B cell (primary cell): ENCODE results near the gene EFCAB10. TPM values are rescaled to one million over a fixed set of nuclear protein-coding genes. Genes with fewer than 3 reads are reported as not detected.

Experiments
- ATAC-seq: fragments of 200-7000 bp; cut with Tn5 transposase; one replicate; pipeline ENCODE4 v1.10.0; 2021; ENCODE audit warnings: low read depth, mild to moderate bottlenecking, moderate number of reproducible peaks, moderate library complexity
- CTCF ChIA-PET: fragments of 350-600 bp; sonication (Branson Sonifier 250); formaldehyde crosslinking; loops from one replicate; lab custom pipeline; 2021; ENCODE audit warnings: antibody characterized with exemption, inconsistent platforms; lab: Charles Lee
- POLR2A ChIA-PET: fragments of 350-600 bp; sonication (Branson Sonifier 250); formaldehyde crosslinking; loops from one replicate; lab custom pipeline; 2021; ENCODE audit warnings: antibody characterized with exemption; lab: Charles Lee
- DNase-seq: peaks from one replicate; pipeline ENCODE4 v3.0.0; 2013
- H2AFZ ChIP-seq: 2 replicates; pipeline ENCODE4 v1.6.1; 2012; ENCODE audit warnings: mild to moderate bottlenecking, low read depth, low read length; ENCODE audit not compliant: insufficient read depth, poor library complexity, severe bottlenecking
- H3K27ac ChIP-seq, 2 donors: 1 replicate in 1 of 2; 2 replicates in 1 of 2; pipeline ENCODE4 v1.5.1; 2012 to 2013; ENCODE audit warnings: low read length in 2 of 2, mild to moderate bottlenecking in 2 of 2, moderate library complexity in 1 of 2
- H3K27me3 ChIP-seq, 4 experiments: fragments of 200-600 bp in 1 of 4; sonication (generic) in 1 of 4; replicated peaks in 1 of 4; 1 replicate in 2 of 4; 2 replicates in 2 of 4; pipeline versions ENCODE4 v1.6.1 to v1.7.0; 2013 to 2016; ENCODE audit warnings: low read length in 3 of 4, mild to moderate bottlenecking in 2 of 4, mixed read lengths in 1 of 4, moderate library complexity in 1 of 4; ENCODE audit not compliant: insufficient read depth in 4 of 4, control insufficient read depth in 3 of 4; ENCODE audit errors: control extremely low read depth in 1 of 4
- H3K36me3 ChIP-seq, 2 experiments: replicated peaks in 1 of 2; 1 replicate in 1 of 2; 2 replicates in 1 of 2; pipeline versions ENCODE4 v1.6.1 to v1.7.1; 2013; ENCODE audit warnings: low read length in 1 of 2; ENCODE audit not compliant: insufficient read depth in 2 of 2, control insufficient read depth in 1 of 2; ENCODE audit errors: control extremely low read depth in 1 of 2, extremely low read depth in 1 of 2
- H3K4me1 ChIP-seq, 2 donors: fragments of 200-600 bp in 1 of 2; sonication (generic) in 1 of 2; 1 replicate in 1 of 2; 2 replicates in 1 of 2; pipeline versions ENCODE4 v1.5.1 to v1.6.1; 2013 to 2017; ENCODE audit warnings: low read length in 2 of 2; ENCODE audit not compliant: control insufficient read depth in 2 of 2, insufficient read depth in 2 of 2
- H3K4me2 ChIP-seq: replicated peaks from 2 replicates; pipeline ENCODE3; 2012; ENCODE audit warnings: mild to moderate bottlenecking, low read depth, low read length; ENCODE audit not compliant: poor library complexity, severe bottlenecking
- H3K4me3 ChIP-seq, 5 experiments: fragments of 200-600 bp in 1 of 5; sonication (generic) in 1 of 5; 1 replicate in 3 of 5; 2 replicates in 2 of 5; pipeline versions ENCODE4 v1.5.1 to v1.7.0; 2011 to 2016; ENCODE audit warnings: low read length in 4 of 5, mild to moderate bottlenecking in 4 of 5, low read depth in 2 of 5, control low read depth in 1 of 5, moderate library complexity in 1 of 5; ENCODE audit not compliant: insufficient read depth in 1 of 5; ENCODE audit errors: control extremely low read depth in 1 of 5, extremely low read depth in 1 of 5
- H3K79me2 ChIP-seq: fragments of 200-600 bp; sonication (generic); one replicate; pipeline ENCODE4 v1.6.0; 2016; ENCODE audit warnings: low read length; ENCODE audit not compliant: control insufficient read depth, insufficient read depth
- H3K9ac ChIP-seq: fragments of 200-600 bp; sonication (generic); 2 replicates; pipeline ENCODE4 v1.6.1; 2017; ENCODE audit warnings: mild to moderate bottlenecking, low read length, moderate library complexity
- H3K9me3 ChIP-seq, 3 donors: one replicate each; pipeline versions ENCODE4 v1.6.1 to v1.7.1; 2013; ENCODE audit warnings: low read length in 2 of 3; ENCODE audit not compliant: control insufficient read depth in 2 of 3, insufficient read depth in 1 of 3; ENCODE audit errors: control extremely low read depth in 1 of 3
- H4K20me1 ChIP-seq: 2 replicates; pipeline ENCODE4 v1.6.0; 2012; ENCODE audit warnings: mild to moderate bottlenecking, low read length; ENCODE audit not compliant: insufficient read depth, control insufficient read depth, poor library complexity, severe bottlenecking
- H3K27ac Mint-ChIP-seq: one replicate; pipeline ENCODE4 v1.8.0; 2021; ENCODE audit warnings: mixed read lengths
- H3K27me3 Mint-ChIP-seq: one replicate; pipeline ENCODE4 v1.8.0; 2021; ENCODE audit warnings: mixed read lengths
- H3K4me1 Mint-ChIP-seq: one replicate; pipeline ENCODE4 v1.8.0; 2021; ENCODE audit warnings: mixed read lengths
- H3K4me3 Mint-ChIP-seq: one replicate; pipeline ENCODE4 v1.8.0; 2021; ENCODE audit warnings: mixed read lengths
- H3K9me3 Mint-ChIP-seq: one replicate; pipeline ENCODE4 v1.8.0; 2022; ENCODE audit warnings: mixed read lengths; ENCODE audit not compliant: insufficient read depth
- CTCF ChIP-seq: fragments of 200-600 bp; IDR thresholded peaks from one replicate; pipeline ENCODE4 v1.8.0; 2022; ENCODE audit warnings: antibody characterized with exemption, mild to moderate bottlenecking
- EZH2 ChIP-seq: IDR thresholded peaks from 2 replicates; pipeline ENCODE4 v1.6.1; 2012; ENCODE audit warnings: borderline replicate concordance, low read depth, mild to moderate bottlenecking, moderate library complexity, low read length; ENCODE audit not compliant: insufficient read depth, poor library complexity, severe bottlenecking
- WGBS: methylation state at CpG from one replicate; pipeline ENCODE4 v1.1.5; 2013; ENCODE audit warnings: missing lambda C conversion rate; ENCODE audit not compliant: insufficient coverage; 5-methylcytosine and 5-hydroxymethylcytosine counted together
- intact Hi-C: fragments of 100-400 bp; cut with micrococcal nuclease; formaldehyde crosslinking; loops from one replicate; pipeline ENCODE4 v1.10.0; 2022
- polyA plus RNA-seq: library from polyadenylated mRNA; depleted of rRNA; stranded (reverse); fragments of >200 nt; gene quantifications from 2 replicates; pipeline ENCODE4 v1.2.3, GENCODE V29; 2012
- total RNA-seq, 2 donors: library from RNA; stranded (reverse); fragments of 120-200 nt in 1 of 2; gene quantifications; 1 replicate in 1 of 2; 2 replicates in 1 of 2; pipeline versions ENCODE4 v1.2.3 to v1.2.4, GENCODE V29; 2013 to 2022

The EFCAB10 gene
- total and polyA plus RNA-seq, 2 donors (not counting 1 experiment from before 2014, with no cell fraction given) = not detected

GRCh38 chr7:105602325-105603305 lies 21.3 kb upstream of the EFCAB10 start:
- Histone ChIP-seq H3K9me3 (peaks cover 0 to 2% (median 0%) of the 10 kb centered on the region in 3 donors), H3K79me2 (no peaks in the 10 kb centered on the region), H4K20me1 (no peaks in the 10 kb centered on the region), H3K4me2 (no peak overlapping the region), H3K27me3 (no peaks in the 10 kb centered on the region), H3K4me1 (no peaks in the 10 kb centered on the region), H3K4me3 (no peak overlapping the region), H3K36me3 (peaks cover 0 to 4% of the 10 kb centered on the region in 2 experiments), H3K9ac (no peak overlapping the region), H3K27ac (no peak overlapping the region), H2AFZ (no peak overlapping the region)
- Mint-ChIP-seq H3K9me3 (no peaks in the 10 kb centered on the region), H3K27me3 (no peaks in the 10 kb centered on the region), H3K27ac (no peak overlapping the region), H3K4me3 (no peak overlapping the region), H3K4me1 (no peaks in the 10 kb centered on the region)
- CTCF ChIA-PET = no interaction called here
- WGBS = 96% methylated on average over 9 of the region's 19 CpGs
- ATAC-seq (no peak), DNase-seq (no peak)
- TF ChIP-seq EZH2 = no peak
- TF ChIP-seq CTCF = no peak
- POLR2A ChIA-PET = interaction anchor here (0.7 kb wide), 1 partner anchor 9 kb away, joined by 3 read pairs; no protein-coding TSS in a partner anchor
- intact Hi-C loops = no loop called here
